DND-41 (cell line): Measurements from ENCODE around the gene CEP85.

Experiments
- ATAC-seq: fragments of 200-7000 bp; cut with Tn5 transposase; 3 replicates; pipeline ENCODE4 v1.9.1; 2021; ENCODE audit warnings: low read depth; ENCODE audit not compliant: insufficient read depth
- DNase-seq: peaks from one replicate; pipeline ENCODE4 v3.0.0-alpha.2; 2020
- H2AFZ ChIP-seq: 2 replicates; pipeline ENCODE4 v1.6.0; 2012; ENCODE audit warnings: low read depth, low read length
- H3K27ac ChIP-seq: 2 replicates; pipeline ENCODE4 v1.5.1; 2012; ENCODE audit warnings: low read length, inconsistent platforms
- H3K27me3 ChIP-seq: fragments of 200-600 bp; sonication (generic); 2 replicates; pipeline ENCODE4 v1.6.0; 2012; ENCODE audit warnings: low read length, mild to moderate bottlenecking, inconsistent platforms; ENCODE audit not compliant: insufficient read depth, poor library complexity
- H3K36me3 ChIP-seq: 2 replicates; pipeline ENCODE4 v1.5.1; 2012; ENCODE audit warnings: low read length, inconsistent platforms; ENCODE audit not compliant: insufficient read depth
- H3K4me1 ChIP-seq: 2 replicates; pipeline ENCODE4 v1.5.1; 2012; ENCODE audit warnings: mild to moderate bottlenecking, low read length; ENCODE audit not compliant: insufficient read depth
- H3K4me2 ChIP-seq: 2 replicates; pipeline ENCODE4 v1.6.0; 2012; ENCODE audit warnings: mild to moderate bottlenecking, moderate library complexity, low read length, inconsistent platforms; ENCODE audit not compliant: insufficient read depth
- H3K4me3 ChIP-seq, 2 experiments: fragments of 200-600 bp in 1 of 2; shearing (Covaris generic) in 1 of 2; 2 replicates each; pipeline ENCODE4 v1.5.1; 2012 to 2016; ENCODE audit warnings: inconsistent platforms in 2 of 2, low read length in 2 of 2, mild to moderate bottlenecking in 2 of 2, low read depth in 1 of 2, moderate library complexity in 1 of 2
- H3K79me2 ChIP-seq: 2 replicates; pipeline ENCODE4 v1.6.0; 2012; ENCODE audit warnings: low read length, inconsistent platforms; ENCODE audit not compliant: insufficient read depth
- H3K9ac ChIP-seq: 2 replicates; pipeline ENCODE4 v1.6.0; 2012; ENCODE audit warnings: low read depth, mild to moderate bottlenecking, inconsistent platforms, low read length, moderate library complexity
- H3K9me3 ChIP-seq: 2 replicates; pipeline ENCODE4 v1.5.1; 2012; ENCODE audit warnings: low read length, moderate library complexity, mild to moderate bottlenecking, inconsistent platforms; ENCODE audit not compliant: insufficient read depth, severe bottlenecking
- H4K20me1 ChIP-seq: 2 replicates; pipeline ENCODE4 v1.6.0; 2012; ENCODE audit warnings: low read length; ENCODE audit not compliant: insufficient read depth
- EZH2 ChIP-seq: IDR thresholded peaks from 3 replicates; pipeline ENCODE4 v1.6.1; 2012; ENCODE audit warnings: borderline replicate concordance, low read depth, mild to moderate bottlenecking, moderate library complexity, low read length, inconsistent platforms; ENCODE audit not compliant: severe bottlenecking
- TF ChIP-seq, protein P1 (sequence below): IDR thresholded peaks from 2 replicates; pipeline ENCODE4 v1.5.1; 2012; ENCODE audit warnings: borderline replicate concordance, low read length, moderate library complexity, mild to moderate bottlenecking; ENCODE audit not compliant: poor library complexity, severe bottlenecking; ENCODE audit errors: extremely low read depth

CEP85 gene

GRCh38 chr1:26286064-26286416, 52.0 kb downstream of the CEP85 start:
- H3K4me3 ChIP-seq = no peak overlapping the region
- peak overlapping the region; percentile 93 for H3K27ac ChIP-seq
- no peak for ATAC-seq
- peaks cover 81% of the 10 kb centered on the region for H3K4me1 ChIP-seq
- H3K9ac ChIP-seq = peak overlapping the region; percentile 42
- peaks cover 10% of the 10 kb centered on the region for H3K79me2 ChIP-seq
- no peaks in the 10 kb centered on the region for H3K9me3 ChIP-seq
- H3K27me3 ChIP-seq = no peaks in the 10 kb centered on the region
- TF ChIP-seq, protein P1, sequence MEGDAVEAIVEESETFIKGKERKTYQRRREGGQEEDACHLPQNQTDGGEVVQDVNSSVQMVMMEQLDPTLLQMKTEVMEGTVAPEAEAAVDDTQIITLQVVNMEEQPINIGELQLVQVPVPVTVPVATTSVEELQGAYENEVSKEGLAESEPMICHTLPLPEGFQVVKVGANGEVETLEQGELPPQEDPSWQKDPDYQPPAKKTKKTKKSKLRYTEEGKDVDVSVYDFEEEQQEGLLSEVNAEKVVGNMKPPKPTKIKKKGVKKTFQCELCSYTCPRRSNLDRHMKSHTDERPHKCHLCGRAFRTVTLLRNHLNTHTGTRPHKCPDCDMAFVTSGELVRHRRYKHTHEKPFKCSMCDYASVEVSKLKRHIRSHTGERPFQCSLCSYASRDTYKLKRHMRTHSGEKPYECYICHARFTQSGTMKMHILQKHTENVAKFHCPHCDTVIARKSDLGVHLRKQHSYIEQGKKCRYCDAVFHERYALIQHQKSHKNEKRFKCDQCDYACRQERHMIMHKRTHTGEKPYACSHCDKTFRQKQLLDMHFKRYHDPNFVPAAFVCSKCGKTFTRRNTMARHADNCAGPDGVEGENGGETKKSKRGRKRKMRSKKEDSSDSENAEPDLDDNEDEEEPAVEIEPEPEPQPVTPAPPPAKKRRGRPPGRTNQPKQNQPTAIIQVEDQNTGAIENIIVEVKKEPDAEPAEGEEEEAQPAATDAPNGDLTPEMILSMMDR = no peak
- no peak for TF ChIP-seq EZH2
- H2AFZ ChIP-seq = no peak overlapping the region
- H3K4me2 ChIP-seq = no peak overlapping the region; the same call in 1 of the 2 replicates
- H3K36me3 ChIP-seq = peaks cover 32% of the 10 kb centered on the region
- peaks cover 9% of the 10 kb centered on the region; the same call in 1 of the 2 replicates for H4K20me1 ChIP-seq
- DNase-seq = no peak

DNA sequence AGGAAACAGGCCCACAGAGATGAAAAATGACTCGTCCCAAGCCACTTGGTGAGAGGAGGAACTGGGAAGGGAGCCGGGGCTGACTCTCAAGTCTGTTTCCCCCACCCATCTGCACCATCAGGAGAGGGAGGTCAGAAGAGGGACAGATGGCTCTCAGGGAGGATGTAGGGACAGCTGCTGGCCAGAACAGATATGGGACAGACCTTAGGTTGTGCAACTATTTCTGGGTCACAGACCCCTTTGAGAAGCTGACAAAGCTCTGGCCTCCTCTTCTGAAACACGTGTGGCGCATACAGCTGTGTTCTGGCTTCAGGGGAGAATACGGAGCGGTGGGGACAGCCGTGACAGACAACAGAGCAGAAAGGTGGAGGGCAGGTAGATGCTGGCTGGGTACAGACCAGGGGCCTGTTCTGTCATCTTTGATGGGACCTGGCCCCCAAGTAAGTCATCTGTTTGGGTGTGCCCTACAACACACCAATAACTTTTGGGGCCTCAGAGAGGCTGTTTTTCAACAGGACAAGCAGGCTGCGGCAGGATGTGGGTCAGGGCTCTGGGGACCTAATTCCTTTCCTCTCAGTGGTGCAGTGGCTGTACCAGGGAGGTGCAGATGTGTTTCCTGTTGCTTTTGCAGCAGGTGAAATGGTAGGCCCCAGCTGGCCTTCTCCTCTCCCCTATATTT, 53.2 kb downstream of the CEP85 start:
- Histone ChIP-seq H3K4me3 (peak overlapping the region in 1 of 2 experiments; percentile 1; a peak in 1 of 4 replicates), H3K79me2 (no peaks in the 10 kb centered on the region), H3K9me3 (no peaks in the 10 kb centered on the region), H2AFZ (no peak overlapping the region), H3K27ac (peak overlapping the region; percentile 93), H3K36me3 (peaks cover 23% of the 10 kb centered on the region), H3K27me3 (no peaks in the 10 kb centered on the region), H3K9ac (peak overlapping the region; percentile 45), H3K4me2 (peak overlapping the region; percentile 31), H3K4me1 (peaks cover 82% of the 10 kb centered on the region), H4K20me1 (no peaks in the 10 kb centered on the region)
- DNase-seq (peak; percentile 91), ATAC-seq (peak; percentile 74)
- TF ChIP-seq, protein P1 = peak; percentile 7
- TF ChIP-seq EZH2 = no peak

DNA sequence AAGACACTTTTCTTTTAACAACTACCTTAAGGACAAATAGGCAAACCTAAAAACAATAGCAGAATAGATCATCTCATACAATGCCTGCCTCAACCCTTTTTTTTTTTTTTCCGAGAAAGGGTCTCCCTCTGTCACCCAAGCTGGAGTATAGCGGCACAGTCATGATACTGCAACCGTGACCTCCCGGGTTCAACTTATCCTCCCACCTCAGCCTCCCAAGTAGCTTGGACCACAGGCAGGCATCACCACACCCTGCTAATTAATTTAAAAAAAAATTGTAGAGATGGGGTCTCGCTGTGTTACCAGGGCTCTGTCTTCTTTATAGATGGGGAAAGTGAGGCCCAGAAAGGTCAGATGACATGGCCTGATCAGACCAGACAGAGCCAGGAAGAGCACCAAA, 53.8 kb downstream of the CEP85 start:
- Histone ChIP-seq H3K4me2 (peak overlapping the region; percentile 31), H3K36me3 (peaks cover 18% of the 10 kb centered on the region; the same call in 1 of the 2 replicates), H3K27me3 (no peaks in the 10 kb centered on the region), H3K79me2 (no peaks in the 10 kb centered on the region), H2AFZ (no peak overlapping the region), H3K27ac (peak overlapping the region; percentile 93), H3K9me3 (no peaks in the 10 kb centered on the region), H3K4me1 (peaks cover 82% of the 10 kb centered on the region), H3K4me3 (no peak overlapping the region), H4K20me1 (no peaks in the 10 kb centered on the region), H3K9ac (peak overlapping the region; percentile 45)
- no peak for ATAC-seq
- TF ChIP-seq EZH2 = no peak
- TF ChIP-seq, protein P1 = no peak
- peak; percentile 33 for DNase-seq
